Body of pancreas (tissue), 4 donors: ENCODE data around the gene NR3C1. TPM values are rescaled to one million over a fixed set of nuclear protein-coding genes. Genes with fewer than 3 reads are reported as not detected.

Experiments
- ATAC-seq: fragments of 150-250 bp; one replicate; pipeline ENCODE4 v1.9.1; 2016
- DNase-seq, 4 donors: peaks; one replicate each; pipeline ENCODE4 v3.0.0-alpha.2; 2019
- H3K27ac ChIP-seq, 4 donors: fragments of 200-600 bp; sonication (generic); 1 replicate in 3 of 4; 2 replicates in 1 of 4; pipeline versions ENCODE4 v1.5.1 to v1.6.1; 2016 to 2019; ENCODE audit warnings: mild to moderate bottlenecking in 1 of 4, mixed read lengths in 1 of 4, moderate library complexity in 1 of 4
- H3K27me3 ChIP-seq, 2 donors: fragments of 200-600 bp; sonication (generic); one replicate each; pipeline ENCODE4 v1.6.0; 2016; ENCODE audit warnings: mild to moderate bottlenecking in 1 of 2
- H3K36me3 ChIP-seq, 2 donors: fragments of 200-600 bp; sonication (generic); replicated peaks in 1 of 2; 2 replicates each; pipeline ENCODE4 v1.5.1; 2016; ENCODE audit warnings: low read depth in 2 of 2; ENCODE audit not compliant: insufficient read depth in 1 of 2
- H3K4me1 ChIP-seq: fragments of 200-600 bp; sonication (generic); one replicate; pipeline ENCODE4 v1.6.0; 2016
- H3K4me3 ChIP-seq, 2 donors: fragments of 200-600 bp; sonication (generic); 1 replicate in 1 of 2; 2 replicates in 1 of 2; pipeline ENCODE4 v1.5.1; 2016 to 2019
- H3K9me3 ChIP-seq, 3 donors: fragments of 200-600 bp; sonication (generic); 1 replicate in 2 of 3; 2 replicates in 1 of 3; pipeline ENCODE4 v1.5.1; 2016
- CTCF ChIP-seq, 7 experiments: fragments of 450-650 bp in 4 of 7; fragments of 200-600 bp in 3 of 7; sonication (generic) in 3 of 7; IDR thresholded peaks; one replicate each; pipeline ENCODE4 v1.5.1; 2016 to 2019; ENCODE audit warnings: antibody characterized with exemption in 7 of 7
- POLR2A ChIP-seq, 3 donors: fragments of 450-650 bp; IDR thresholded peaks; one replicate each; pipeline ENCODE4 v1.6.1; 2016; ENCODE audit warnings: antibody characterized with exemption in 3 of 3, mild to moderate bottlenecking in 2 of 3
- WGBS, 2 donors: methylation state at CpG; one replicate each; pipeline ENCODE4 v1.1.5; 2017; 5-methylcytosine and 5-hydroxymethylcytosine counted together
- intact Hi-C: fragments of 100-400 bp; cut with DNase I; formaldehyde crosslinking; loops from one replicate; pipeline ENCODE4 v1.15.1; 2023
- total RNA-seq, 2 donors: library from RNA; depleted of rRNA; stranded (reverse); fragments of >200 nt; gene quantifications; one replicate each; pipeline ENCODE4 v1.1.0, GENCODE V29; 2016

Gene NR3C1
- total RNA-seq, 2 donors from 2014 or later, result 18.5 to 25.2 TPM

- H3K9me3 ChIP-seq, result no peaks in the 10 kb centered on the region
- intact Hi-C loops, result no loop called here
- H3K4me1 ChIP-seq, result no peaks in the 10 kb centered on the region
- H3K27me3 ChIP-seq, result no peaks in the 10 kb centered on the region
- WGBS, 2 donors, result 90 to 94% methylated on average over 3 of the region's 3 CpGs
- TF ChIP-seq POLR2A (IDR thresholded peaks at IDR 0.05) (no peak), CTCF (IDR thresholded peaks at IDR 0.05) (no peak)
- H3K36me3 ChIP-seq, result no peaks in the 10 kb centered on the region
- no peak overlapping the region for H3K27ac ChIP-seq
- no peak overlapping the region for H3K4me3 ChIP-seq
- DNase-seq, result no peak
- no peak for ATAC-seq
Observed at GRCh38 chr5:143427122-143427735, 23.7 kb upstream of the NR3C1 start.

- H3K4me3 ChIP-seq, result no peak overlapping the region
- no peaks in the 10 kb centered on the region for H3K9me3 ChIP-seq
- intact Hi-C loops, result no loop called here
- no peaks in the 10 kb centered on the region for H3K36me3 ChIP-seq
- WGBS, 2 donors, result 80 to 83% methylated on average over 9 of the region's 9 CpGs
- no peaks in the 10 kb centered on the region for H3K4me1 ChIP-seq
- no peak for DNase-seq
- H3K27ac ChIP-seq, result no peak overlapping the region
- H3K27me3 ChIP-seq, result no peaks in the 10 kb centered on the region
- TF ChIP-seq CTCF (IDR thresholded peaks at IDR 0.05), result no peak
- TF ChIP-seq POLR2A (IDR thresholded peaks at IDR 0.05), result no peak
- no peak for ATAC-seq
Observed at GRCh38 chr5:143426437-143426991, 23.0 kb upstream of the NR3C1 start.

- TF ChIP-seq POLR2A (IDR thresholded peaks at IDR 0.05) (no peak), CTCF (IDR thresholded peaks at IDR 0.05) (no peak)
- Histone ChIP-seq H3K36me3 (no peaks in the 10 kb centered on the region), H3K4me3 (no peak overlapping the region), H3K4me1 (no peaks in the 10 kb centered on the region), H3K9me3 (no peaks in the 10 kb centered on the region), H3K27me3 (no peaks in the 10 kb centered on the region), H3K27ac (no peak overlapping the region)
- DNase-seq (no peak), ATAC-seq (no peak)
- WGBS, 2 donors, result 77 to 82% methylated on average over 3 of the region's 3 CpGs
- intact Hi-C loops, result no loop called here
Observed at GRCh38 chr5:143425835-143426234, 22.3 kb upstream of the NR3C1 start.

- Histone ChIP-seq H3K4me3 (no peak overlapping the region), H3K27ac (no peak overlapping the region), H3K27me3 (no peaks in the 10 kb centered on the region), H3K4me1 (peaks cover 30% of the 10 kb centered on the region), H3K9me3 (no peaks in the 10 kb centered on the region), H3K36me3 (no peaks in the 10 kb centered on the region)
- ATAC-seq (no peak), DNase-seq (no peak)
- WGBS, 2 donors, result 7 to 12% methylated on average over 2 of the region's 2 CpGs
- intact Hi-C loops, result no loop called here
- TF ChIP-seq POLR2A (IDR thresholded peaks at IDR 0.05) (no peak), CTCF (IDR thresholded peaks at IDR 0.05) (no peak)
Observed at GRCh38 chr5:143418140-143418866, 14.8 kb upstream of the NR3C1 start.
